ENCODE measurements around the gene PIM2.
"Not testable (repeated sequence)": the region's sequence is repeated elsewhere in the genome, so short reads cannot be mapped to it uniquely, and the experiment has no call there.

The PIM2 gene

DNA sequence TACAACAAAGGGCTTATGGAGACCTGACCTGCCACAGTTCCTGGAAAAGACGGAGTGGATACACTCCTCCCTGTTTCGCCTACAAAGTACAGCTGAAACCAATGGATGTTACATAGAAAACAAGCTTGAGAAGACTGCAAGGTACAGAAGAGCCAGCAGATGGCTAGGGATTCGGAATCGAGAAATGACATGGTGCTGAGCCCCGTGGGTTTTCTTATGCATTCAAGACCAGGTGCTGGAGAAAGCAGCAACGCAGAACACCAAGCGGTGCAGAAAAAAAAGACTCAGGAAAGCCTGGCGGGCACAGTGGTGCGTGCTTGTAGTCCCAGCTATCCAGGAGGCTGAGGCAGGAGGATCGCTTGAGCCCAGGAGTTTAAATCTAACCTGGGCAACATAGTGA is 35.1 kb downstream of the PIM2 start:
- in situ Hi-C loops (cut with MboI; ENCODE audit: low sequenced_read_pairs): no loop called here

DNA sequence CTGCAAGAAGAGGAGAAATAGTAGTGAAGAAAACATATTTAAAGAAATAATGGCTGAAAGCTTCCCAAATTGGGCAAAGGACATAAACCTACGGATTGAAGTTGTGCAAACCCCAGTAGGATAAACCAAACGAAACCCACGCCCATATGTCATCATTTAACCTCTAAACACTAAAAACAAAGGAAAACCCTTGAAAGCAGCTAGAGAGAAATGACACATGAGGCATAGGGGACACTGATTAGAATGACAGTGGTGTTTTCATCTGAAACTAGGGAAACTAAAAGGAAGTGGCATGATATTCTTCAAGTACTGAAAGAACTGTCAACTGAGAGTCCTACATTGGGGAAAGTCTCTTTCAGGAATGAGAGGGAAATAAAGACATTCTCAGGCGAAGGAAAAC is 41.9 kb downstream of the PIM2 start:
- in situ Hi-C loops (cut with MboI; ENCODE audit: low sequenced_read_pairs): not testable (repeated sequence)

DNA sequence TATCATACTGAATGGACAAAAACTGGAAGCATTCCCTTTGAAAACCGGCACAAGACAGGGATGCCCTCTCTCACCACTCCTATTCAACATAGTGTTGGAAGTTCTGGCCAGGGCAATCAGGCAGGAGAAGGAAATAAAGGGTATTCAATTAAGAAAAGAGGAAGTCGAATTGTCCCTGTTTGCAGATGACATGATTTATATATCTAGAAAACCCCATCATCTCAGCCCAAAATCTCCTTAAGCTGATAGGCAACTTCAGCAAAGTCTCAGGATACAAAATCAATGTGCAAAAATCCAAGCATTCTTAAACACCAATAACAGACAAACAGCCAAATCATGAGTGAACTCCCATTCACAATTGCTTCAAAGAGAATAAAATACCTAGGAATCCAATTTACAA is 46.8 kb downstream of the PIM2 start:
- in situ Hi-C loops (cut with MboI; ENCODE audit: low sequenced_read_pairs): not testable (repeated sequence)

DNA sequence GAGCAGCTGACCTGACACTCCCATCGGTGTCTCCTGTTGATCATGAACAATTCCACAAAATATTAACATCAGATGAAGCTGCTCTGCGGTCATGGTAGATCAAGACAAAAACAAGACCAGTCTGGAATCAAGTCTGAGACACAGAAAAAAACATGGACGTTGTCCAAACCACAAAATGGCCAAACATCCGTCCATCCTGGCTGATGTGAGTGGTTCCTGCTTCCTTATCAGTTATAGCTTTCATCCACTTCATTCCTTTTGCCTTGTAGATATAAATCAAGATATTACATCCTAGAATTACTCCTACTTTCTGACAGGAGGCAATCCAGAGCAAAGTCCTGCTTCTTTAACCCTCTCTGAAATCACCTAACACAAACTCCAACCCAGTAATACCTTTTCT is 54.6 kb downstream of the PIM2 start:
- in situ Hi-C loops (cut with MboI; ENCODE audit: low sequenced_read_pairs): no loop called here

Measured in HL-60/S4 treated with retinoic acid at 250 ng/mL for 4 days and 3 days (cell line).